Endodermal cell (in vitro differentiated cells): Measurements from ENCODE around the gene ITGA2. TPM values are rescaled to one million over a fixed set of nuclear protein-coding genes. Genes with fewer than 3 reads are reported as not detected.

Experiments used
- DNase-seq: peaks from one replicate; pipeline ENCODE4 v3.0.0-alpha.2; 2017
- H3K27ac ChIP-seq: 2 replicates; pipeline ENCODE4 v1.5.1; 2013; ENCODE audit warnings: mild to moderate bottlenecking, low read depth, low read length, moderate library complexity
- H3K27me3 ChIP-seq: 2 replicates; pipeline ENCODE4 v1.6.1; 2013; ENCODE audit warnings: mild to moderate bottlenecking, low read length, moderate library complexity; ENCODE audit not compliant: insufficient read depth, control insufficient read depth, poor library complexity, severe bottlenecking
- H3K36me3 ChIP-seq: 2 replicates; pipeline ENCODE4 v1.7.0; 2013; ENCODE audit warnings: mild to moderate bottlenecking, low read length, moderate library complexity; ENCODE audit not compliant: control insufficient read depth, insufficient read depth
- H3K4me1 ChIP-seq: one replicate; pipeline ENCODE4 v1.7.0; 2013; ENCODE audit warnings: low read length; ENCODE audit not compliant: control insufficient read depth, insufficient read depth
- H3K4me3 ChIP-seq: 2 replicates; pipeline ENCODE4 v1.5.1; 2013; ENCODE audit warnings: mild to moderate bottlenecking, low read length, moderate library complexity
- H3K9ac ChIP-seq: 2 replicates; pipeline ENCODE4 v1.6.1; 2013; ENCODE audit warnings: mild to moderate bottlenecking, low read length, moderate library complexity; ENCODE audit not compliant: poor library complexity, severe bottlenecking; ENCODE audit errors: extremely low read depth
- H3K9me3 ChIP-seq: 2 replicates; pipeline ENCODE4 v1.6.1; 2013; ENCODE audit warnings: mild to moderate bottlenecking, low read length, moderate library complexity; ENCODE audit not compliant: control insufficient read depth
- H3K27ac Mint-ChIP-seq: 2 replicates; pipeline ENCODE4 v1.8.0; 2020; ENCODE audit warnings: mixed read lengths
- H3K27me3 Mint-ChIP-seq: 2 replicates; pipeline ENCODE4 v1.8.0; 2021; ENCODE audit warnings: mild to moderate bottlenecking, mixed read lengths; ENCODE audit not compliant: insufficient read depth
- H3K36me3 Mint-ChIP-seq: 2 replicates; pipeline ENCODE4 v1.8.0; 2020; ENCODE audit warnings: low read depth, mixed read lengths
- H3K4me1 Mint-ChIP-seq: 2 replicates; pipeline ENCODE4 v1.8.0; 2020; ENCODE audit warnings: mixed read lengths
- H3K4me3 Mint-ChIP-seq: 2 replicates; pipeline ENCODE4 v1.8.0; 2020; ENCODE audit warnings: mild to moderate bottlenecking, moderate library complexity, mixed read lengths
- H3K9me3 Mint-ChIP-seq: 2 replicates; pipeline ENCODE4 v1.8.0; 2020; ENCODE audit warnings: mild to moderate bottlenecking, mixed read lengths
- WGBS, 2 experiments: methylation state at CpG; one replicate each; pipeline versions ENCODE4 v1.1.5 to v1.1.7; 2013; ENCODE audit warnings: missing lambda C conversion rate in 2 of 2, mixed read lengths in 1 of 2; ENCODE audit not compliant: insufficient coverage in 1 of 2, insufficient read length in 1 of 2; 5-methylcytosine and 5-hydroxymethylcytosine counted together
- total RNA-seq, 2 donors: library from RNA; stranded (reverse); fragmentation: NEBNext Ultra II Directional in 1 of 2; extraction: Animal tissue kit (Norgen Biotek cat#: 25700) in 1 of 2; gene quantifications; 2 replicates in 1 of 2; 3 replicates in 1 of 2; pipeline ENCODE4 v1.2.1, GENCODE V29; 2021
- TF ChIP-seq, protein P1 (sequence below): fragments of 200-600 bp; sonication (generic); conservative IDR thresholded peaks from 2 replicates; pipeline ENCODE4 v1.5.0; 2021; ENCODE audit warnings: antibody characterized with exemption, mild to moderate bottlenecking

Gene ITGA2
- total RNA-seq, 2 donors from 2014 or later = 1.3 to 4.0 TPM

- DNase-seq = no peak
- no peaks in the 10 kb centered on the region for H3K27me3 ChIP-seq
- H3K27ac Mint-ChIP-seq = no peak overlapping the region
- H3K4me1 Mint-ChIP-seq = no peaks in the 10 kb centered on the region
- 91 to 94% methylated on average over 2 of the region's 2 CpGs for WGBS, 2 experiments
- H3K9me3 ChIP-seq = no peaks in the 10 kb centered on the region
- H3K27ac ChIP-seq = no peak overlapping the region
- no peak overlapping the region for H3K4me3 Mint-ChIP-seq
- no peaks in the 10 kb centered on the region for H3K27me3 Mint-ChIP-seq
- no peaks in the 10 kb centered on the region for H3K36me3 Mint-ChIP-seq
- H3K4me1 ChIP-seq = no peaks in the 10 kb centered on the region
- no peaks in the 10 kb centered on the region for H3K36me3 ChIP-seq
- H3K9ac ChIP-seq = no peak overlapping the region
- H3K9me3 Mint-ChIP-seq = no peaks in the 10 kb centered on the region
- no peak overlapping the region for H3K4me3 ChIP-seq
- TF ChIP-seq, protein P1, sequence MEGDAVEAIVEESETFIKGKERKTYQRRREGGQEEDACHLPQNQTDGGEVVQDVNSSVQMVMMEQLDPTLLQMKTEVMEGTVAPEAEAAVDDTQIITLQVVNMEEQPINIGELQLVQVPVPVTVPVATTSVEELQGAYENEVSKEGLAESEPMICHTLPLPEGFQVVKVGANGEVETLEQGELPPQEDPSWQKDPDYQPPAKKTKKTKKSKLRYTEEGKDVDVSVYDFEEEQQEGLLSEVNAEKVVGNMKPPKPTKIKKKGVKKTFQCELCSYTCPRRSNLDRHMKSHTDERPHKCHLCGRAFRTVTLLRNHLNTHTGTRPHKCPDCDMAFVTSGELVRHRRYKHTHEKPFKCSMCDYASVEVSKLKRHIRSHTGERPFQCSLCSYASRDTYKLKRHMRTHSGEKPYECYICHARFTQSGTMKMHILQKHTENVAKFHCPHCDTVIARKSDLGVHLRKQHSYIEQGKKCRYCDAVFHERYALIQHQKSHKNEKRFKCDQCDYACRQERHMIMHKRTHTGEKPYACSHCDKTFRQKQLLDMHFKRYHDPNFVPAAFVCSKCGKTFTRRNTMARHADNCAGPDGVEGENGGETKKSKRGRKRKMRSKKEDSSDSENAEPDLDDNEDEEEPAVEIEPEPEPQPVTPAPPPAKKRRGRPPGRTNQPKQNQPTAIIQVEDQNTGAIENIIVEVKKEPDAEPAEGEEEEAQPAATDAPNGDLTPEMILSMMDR = no peak
Observed at GRCh38 chr5:53130266-53130665, 141.1 kb downstream of the ITGA2 start.

DNA sequence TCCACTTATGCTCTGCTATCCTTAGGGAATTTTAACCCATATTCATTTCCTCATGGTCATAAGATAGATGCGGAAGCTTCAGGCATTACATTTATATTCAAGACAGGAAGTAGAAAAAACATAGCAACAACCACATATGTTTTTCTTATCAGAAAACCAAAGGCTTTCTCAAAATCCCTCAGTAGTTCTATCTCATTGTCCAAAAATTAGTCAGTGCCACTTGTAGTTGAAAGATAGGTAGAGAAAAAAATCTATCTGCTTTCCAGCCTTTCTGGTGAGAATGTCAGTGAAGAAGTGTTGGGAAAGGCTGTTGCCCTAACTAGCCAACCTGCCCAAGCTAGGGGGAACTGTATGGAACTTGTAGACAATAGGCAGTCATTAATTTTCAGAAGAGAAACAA lies 143.9 kb downstream of the ITGA2 start:
- H3K27ac Mint-ChIP-seq = no peak overlapping the region
- H3K4me1 Mint-ChIP-seq = no peaks in the 10 kb centered on the region
- no peak overlapping the region for H3K4me3 Mint-ChIP-seq
- Histone ChIP-seq H3K9ac (no peak overlapping the region), H3K4me3 (no peak overlapping the region), H3K4me1 (no peaks in the 10 kb centered on the region), H3K9me3 (no peaks in the 10 kb centered on the region), H3K27me3 (no peaks in the 10 kb centered on the region), H3K27ac (no peak overlapping the region), H3K36me3 (no peaks in the 10 kb centered on the region)
- no peak for DNase-seq
- WGBS, 2 experiments = 91 to 100% methylated on average over 1 of the region's 1 CpG
- no peaks in the 10 kb centered on the region for H3K36me3 Mint-ChIP-seq
- TF ChIP-seq, protein P1 = no peak
- no peaks in the 10 kb centered on the region for H3K9me3 Mint-ChIP-seq
- no peaks in the 10 kb centered on the region for H3K27me3 Mint-ChIP-seq

Other genes with a start within 250 kb of the ITGA2 start
- gene ITGA1, start 201.4 kb upstream of the ITGA2 start, total RNA-seq = 1 to 10 TPM in 1 of 2 donors, under 1 TPM in 1; 0.33 to 3.5 TPM
- gene PELO, start 201.4 kb upstream of the ITGA2 start, total RNA-seq = 10 to 100 TPM; 10.2 to 14.9 TPM
- 10 to 100 TPM; 18.8 to 28.5 TPM for gene MOCS2, start 120.4 kb downstream of the ITGA2 start, total RNA-seq